Measurements from ENCODE around the gene ZNF592. TPM values are rescaled to one million over a fixed set of nuclear protein-coding genes. Genes with fewer than 3 reads are reported as not detected.
A peak's percentile ranks its signal among the peaks of the same experiment; 100 is the strongest.

ZNF592 gene
- total and polyA plus RNA-seq, 7 donors = 6.0 to 20.4 (median 13.6) TPM

DNA sequence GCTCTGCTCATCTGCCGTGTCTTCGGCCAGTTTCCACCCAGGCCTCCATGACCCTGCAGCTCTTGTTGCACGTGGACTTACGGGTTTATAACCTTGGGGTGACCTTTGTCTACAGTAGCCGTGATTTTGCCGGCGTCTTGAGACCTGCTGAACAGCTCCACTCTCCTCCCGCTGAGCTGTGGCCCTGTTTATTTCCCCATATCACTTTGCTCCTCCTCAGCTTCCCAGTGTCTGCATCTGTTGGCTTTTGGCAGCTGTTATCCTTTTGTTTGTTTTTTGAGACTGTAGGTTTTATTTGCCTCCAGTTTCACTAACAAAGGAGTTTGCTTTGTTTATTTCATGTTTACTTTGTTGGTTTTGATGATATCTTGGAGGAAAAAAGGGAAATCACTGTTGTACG is 106.7 kb downstream of the ZNF592 start:
- no peaks in the 10 kb centered on the region for H3K9me3 ChIP-seq
- 44 to 72% methylated on average over 9 of the region's 9 CpGs for WGBS, 2 donors
- no peak overlapping the region for H3K27ac ChIP-seq
- peaks cover 5 to 38% (median 14%) of the 10 kb centered on the region in 4 donors for H3K36me3 ChIP-seq
- TF ChIP-seq POLR2AphosphoS5 (IDR thresholded peaks at IDR 0.05) (no peak), POLR2A (IDR thresholded peaks at IDR 0.05) (no peak), EP300 (IDR thresholded peaks at IDR 0.05) (no peak)
- TF ChIP-seq, protein P1, sequence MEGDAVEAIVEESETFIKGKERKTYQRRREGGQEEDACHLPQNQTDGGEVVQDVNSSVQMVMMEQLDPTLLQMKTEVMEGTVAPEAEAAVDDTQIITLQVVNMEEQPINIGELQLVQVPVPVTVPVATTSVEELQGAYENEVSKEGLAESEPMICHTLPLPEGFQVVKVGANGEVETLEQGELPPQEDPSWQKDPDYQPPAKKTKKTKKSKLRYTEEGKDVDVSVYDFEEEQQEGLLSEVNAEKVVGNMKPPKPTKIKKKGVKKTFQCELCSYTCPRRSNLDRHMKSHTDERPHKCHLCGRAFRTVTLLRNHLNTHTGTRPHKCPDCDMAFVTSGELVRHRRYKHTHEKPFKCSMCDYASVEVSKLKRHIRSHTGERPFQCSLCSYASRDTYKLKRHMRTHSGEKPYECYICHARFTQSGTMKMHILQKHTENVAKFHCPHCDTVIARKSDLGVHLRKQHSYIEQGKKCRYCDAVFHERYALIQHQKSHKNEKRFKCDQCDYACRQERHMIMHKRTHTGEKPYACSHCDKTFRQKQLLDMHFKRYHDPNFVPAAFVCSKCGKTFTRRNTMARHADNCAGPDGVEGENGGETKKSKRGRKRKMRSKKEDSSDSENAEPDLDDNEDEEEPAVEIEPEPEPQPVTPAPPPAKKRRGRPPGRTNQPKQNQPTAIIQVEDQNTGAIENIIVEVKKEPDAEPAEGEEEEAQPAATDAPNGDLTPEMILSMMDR (IDR thresholded peaks at IDR 0.05) = no peak
- no peaks in the 10 kb centered on the region for H3K27me3 ChIP-seq
- DNase-seq = peak; percentile 18
- H3K4me3 ChIP-seq = no peak overlapping the region
- no peaks in the 10 kb centered on the region for H3K4me1 ChIP-seq
- intact Hi-C loops (cut with DNase I) = no loop called here

DNA sequence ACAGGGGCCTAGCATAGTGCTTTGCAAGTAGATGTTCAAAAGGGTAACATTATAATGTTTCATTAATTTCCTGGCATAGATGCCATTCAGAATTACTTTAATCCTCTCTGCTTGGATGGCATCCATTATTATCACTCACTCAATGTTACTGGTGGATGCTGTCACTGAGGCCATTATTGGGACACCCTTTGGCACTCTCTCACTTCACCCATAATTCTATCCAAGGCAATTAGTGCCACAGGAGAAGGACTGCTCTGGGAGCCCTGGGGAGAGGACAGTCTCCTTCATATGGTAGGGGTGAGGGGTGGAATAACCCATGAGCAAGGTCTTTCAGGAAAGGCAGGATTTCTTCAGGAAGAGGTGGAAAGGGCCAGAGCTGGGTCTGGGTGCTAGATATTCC is 107.4 kb downstream of the ZNF592 start:
- TF ChIP-seq, protein P1 (IDR thresholded peaks at IDR 0.05) = no peak
- TF ChIP-seq POLR2A (IDR thresholded peaks at IDR 0.05) (no peak), EP300 (IDR thresholded peaks at IDR 0.05) (no peak), POLR2AphosphoS5 (IDR thresholded peaks at IDR 0.05) (no peak)
- intact Hi-C loops (cut with DNase I) = no loop called here

More for the DNA sequence above, 107.4 kb downstream of the ZNF592 start:
- no peak for DNase-seq
- Histone ChIP-seq H3K4me3 (no peak overlapping the region), H3K4me1 (no peaks in the 10 kb centered on the region), H3K27me3 (no peaks in the 10 kb centered on the region), H3K27ac (no peak overlapping the region), H3K9me3 (no peaks in the 10 kb centered on the region), H3K36me3 (peaks cover 5 to 38% (median 14%) of the 10 kb centered on the region in 4 donors)

Small RNAs within 50 kb of the gene (small RNA-seq; reads per million reads assigned to genes)
- gene RF00402 = 0 reads per million in 3 donors

Other genes with a start within 250 kb of the ZNF592 start
- gene ZSCAN2, start 147.6 kb upstream of the ZNF592 start, total RNA-seq = 10 to 100 TPM in 1 of 4 donors, 1 to 10 TPM in 3; 4.2 to 17.0 (median 6.8) TPM
- gene ZSCAN2, start 147.6 kb upstream of the ZNF592 start, polyA plus RNA-seq = 1 to 10 TPM; 2.4 to 6.9 (median 4.2) TPM
- 10 to 100 TPM; 16.8 to 22.7 (median 19.2) TPM for gene WDR73, start 94.3 kb upstream of the ZNF592 start, total RNA-seq
- 10 to 100 TPM in 2 of 3 donors, 1 to 10 TPM in 1; 6.7 to 18.7 (median 10.8) TPM for gene WDR73, start 94.3 kb upstream of the ZNF592 start, polyA plus RNA-seq
- 1 to 10 TPM; 3.0 to 8.9 (median 8.0) TPM for gene NMB, start 90.4 kb upstream of the ZNF592 start, total RNA-seq
- gene NMB, start 90.4 kb upstream of the ZNF592 start, polyA plus RNA-seq = 1 to 10 TPM in 2 of 3 donors, under 1 TPM in 1; 0.69 to 8.2 (median 1.2) TPM
- gene SEC11A, start 32.5 kb upstream of the ZNF592 start, total RNA-seq = 100 to 1,000 TPM in 2 of 4 donors, 10 to 100 TPM in 2; 83.9 to 153 (median 112) TPM
- 100 to 1,000 TPM; 152 to 216 (median 166) TPM for gene SEC11A, start 32.5 kb upstream of the ZNF592 start, polyA plus RNA-seq
- 10 to 100 TPM in 2 of 4 donors, 1 to 10 TPM in 2; 3.9 to 41.0 (median 14.2) TPM for gene ALPK3, start 68.8 kb downstream of the ZNF592 start, total RNA-seq
- 1 to 10 TPM in 1 of 3 donors, under 1 TPM in 2; under 0.01 to 2.4 (median under 0.01) TPM for gene ALPK3, start 68.8 kb downstream of the ZNF592 start, polyA plus RNA-seq
- gene SLC28A1, start 136.1 kb downstream of the ZNF592 start, total RNA-seq = not detected
- gene SLC28A1, start 136.1 kb downstream of the ZNF592 start, polyA plus RNA-seq = not detected
- gene PDE8A, start 233.3 kb downstream of the ZNF592 start, total RNA-seq = 10 to 100 TPM; 27.8 to 43.2 (median 36.3) TPM
- 10 to 100 TPM; 39.0 to 45.5 (median 39.8) TPM for gene PDE8A, start 233.3 kb downstream of the ZNF592 start, polyA plus RNA-seq

Data from sigmoid colon (tissue), 7 donors.